ENCODE measurements around the gene NDUFA12.

Gene NDUFA12

GRCh38 chr12:94961911-94962310, 41.6 kb downstream of the NDUFA12 start:
- TF ChIP-seq ARNTL (CRISPR knock-in tag; IDR thresholded peaks at IDR 0.05; ENCODE audit: borderline replicate concordance, low read depth) (no peak), ZFP3 (CRISPR knock-in tag; IDR thresholded peaks at IDR 0.05) (no peak), CREB5 (CRISPR knock-in tag; IDR thresholded peaks at IDR 0.05; ENCODE audit: low read depth) (no peak), CSRNP3 (CRISPR knock-in tag; IDR thresholded peaks at IDR 0.05) (no peak), ZC3H10 (CRISPR knock-in tag; IDR thresholded peaks at IDR 0.05) (no peak), ZNF70 (CRISPR knock-in tag; IDR thresholded peaks at IDR 0.05) (no peak), ESRRG (CRISPR knock-in tag; IDR thresholded peaks at IDR 0.05) (no peak), PPARA (CRISPR knock-in tag; IDR thresholded peaks at IDR 0.05; ENCODE audit: borderline replicate concordance) (no peak), ISL1 (CRISPR knock-in tag; IDR thresholded peaks at IDR 0.05) (no peak)
- ATAC-seq = no peak

- ATAC-seq = no peak
- TF ChIP-seq POU6F1 (CRISPR knock-in tag; IDR thresholded peaks at IDR 0.05; ENCODE audit: borderline replicate concordance, low read depth) = no peak
- TF ChIP-seq ZNF565 (CRISPR knock-in tag; conservative IDR thresholded peaks at IDR 0.05; ENCODE audit: low read depth) = no peak
These were observed 42.2 kb downstream of the NDUFA12 start for GRCh38 chr12:94961256-94961824.

- no peak for ATAC-seq
- TF ChIP-seq CREB5 (CRISPR knock-in tag; IDR thresholded peaks at IDR 0.05; ENCODE audit: low read depth) = no peak
- TF ChIP-seq SNAI2 (CRISPR knock-in tag; IDR thresholded peaks at IDR 0.05) = no peak
- no peak for TF ChIP-seq TSHZ2 (CRISPR knock-in tag; IDR thresholded peaks at IDR 0.05)
- no peak for TF ChIP-seq PATZ1 (CRISPR knock-in tag; IDR thresholded peaks at IDR 0.05; ENCODE audit: borderline replicate concordance)
- TF ChIP-seq TOX (CRISPR knock-in tag; IDR thresholded peaks at IDR 0.05; ENCODE audit: borderline replicate concordance) = no peak
- TF ChIP-seq ZFP30 (CRISPR knock-in tag; IDR thresholded peaks at IDR 0.05) = no peak
- no peak for TF ChIP-seq PPARA (CRISPR knock-in tag; IDR thresholded peaks at IDR 0.05; ENCODE audit: borderline replicate concordance)
- no peak for TF ChIP-seq ESRRG (CRISPR knock-in tag; IDR thresholded peaks at IDR 0.05)
- TF ChIP-seq ZNF565 (CRISPR knock-in tag; conservative IDR thresholded peaks at IDR 0.05; ENCODE audit: low read depth) = no peak
- no peak for TF ChIP-seq CSRNP3 (CRISPR knock-in tag; IDR thresholded peaks at IDR 0.05)
- TF ChIP-seq OSR1 (CRISPR knock-in tag; IDR thresholded peaks at IDR 0.05) = no peak
These were observed 46.5 kb downstream of the NDUFA12 start for GRCh38 chr12:94957006-94957405.

Data from SK-N-SH treated with all-trans-retinoic acid at 6 μM for 48 hours (cell line).